Dedifferentiated amniotic fluid mesenchymal stem cell (primary cell): Measurements from ENCODE around the gene PEBP1.
"Not testable (repeated sequence)": the region's sequence is repeated elsewhere in the genome, so short reads cannot be mapped to it uniquely, and the experiment has no call there.

Experiments
- DNase-seq: peaks from one replicate; pipeline ENCODE4 v3.0.0-alpha.2; 2016; ENCODE audit errors: extremely low spot score

PEBP1 gene

DNA sequence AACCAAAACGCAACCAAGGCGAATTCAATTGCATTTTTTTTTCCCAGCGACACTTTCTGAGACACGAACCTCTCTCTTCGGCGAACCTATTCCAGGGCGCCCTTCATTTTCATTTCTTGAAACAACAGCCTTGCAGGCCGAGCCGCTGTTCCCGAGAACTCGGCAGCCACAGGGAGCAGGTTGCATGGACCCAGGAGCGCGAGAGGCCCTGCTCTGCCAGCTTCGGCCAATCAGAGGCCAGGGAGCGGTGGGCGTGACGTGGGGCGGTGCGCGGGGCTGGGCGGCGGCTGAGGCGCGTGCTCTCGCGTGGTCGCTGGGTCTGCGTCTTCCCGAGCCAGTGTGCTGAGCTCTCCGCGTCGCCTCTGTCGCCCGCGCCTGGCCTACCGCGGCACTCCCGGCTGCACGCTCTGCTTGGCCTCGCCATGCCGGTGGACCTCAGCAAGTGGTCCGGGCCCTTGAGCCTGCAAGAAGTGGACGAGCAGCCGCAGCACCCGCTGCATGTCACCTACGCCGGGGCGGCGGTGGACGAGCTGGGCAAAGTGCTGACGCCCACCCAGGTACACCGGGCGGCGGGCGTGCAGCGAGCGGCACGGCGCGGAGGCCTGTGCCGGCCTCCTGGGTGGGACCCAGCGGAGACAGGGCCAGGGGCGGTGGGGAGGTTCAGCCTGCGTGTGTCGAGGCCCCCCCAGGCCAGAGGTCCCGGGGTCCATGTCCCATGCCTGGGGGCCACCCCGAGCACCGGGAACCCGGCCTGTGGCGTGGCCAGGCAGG, at the start of gene PEBP1:
PEBP1 (plus strand) TSS at position 337 of the 771 bp plus-strand sequence; CDS start at position 423, 86 bp downstream.
- DNase-seq: peak; percentile 94

DNA sequence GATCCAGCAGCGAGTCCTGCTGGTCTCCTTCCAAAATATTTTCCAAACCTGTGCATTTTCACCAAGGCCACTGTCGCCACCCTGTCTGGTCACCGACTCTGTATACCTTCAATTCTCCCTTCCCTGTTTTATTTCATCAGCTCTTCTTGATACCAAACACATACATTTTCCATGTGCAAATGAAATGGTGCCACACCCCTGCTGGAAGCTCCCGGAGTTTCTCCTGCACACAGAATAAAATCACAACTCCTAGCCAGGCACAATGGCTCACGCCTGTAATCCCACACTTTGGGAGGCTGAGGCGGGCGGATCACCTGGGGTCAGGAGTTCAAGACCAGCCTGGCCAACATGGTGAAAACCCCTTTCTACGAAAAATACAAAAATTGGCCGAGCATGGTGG, 46.1 kb upstream of the PEBP1 start:
- DNase-seq: no peak

DNA sequence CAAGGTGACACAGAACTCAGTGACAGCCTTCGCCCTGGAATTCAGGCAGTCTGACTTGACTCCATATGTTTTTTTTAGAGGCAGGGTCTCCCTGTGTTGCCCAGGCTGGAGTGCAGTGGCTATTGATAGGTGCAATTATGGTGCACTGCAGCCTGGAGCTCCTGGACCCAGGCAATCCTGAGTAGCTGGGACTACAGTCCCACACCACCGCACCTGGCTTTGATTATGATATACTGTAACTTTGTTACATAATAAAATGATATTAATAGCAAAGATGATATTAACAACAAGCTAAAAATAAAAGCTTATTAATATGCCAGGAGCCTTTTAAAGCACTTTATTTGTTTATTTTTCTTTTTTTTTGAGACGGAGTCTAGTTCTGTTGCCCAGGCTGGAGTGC, 41.9 kb upstream of the PEBP1 start:
- DNase-seq: no peak

DNA sequence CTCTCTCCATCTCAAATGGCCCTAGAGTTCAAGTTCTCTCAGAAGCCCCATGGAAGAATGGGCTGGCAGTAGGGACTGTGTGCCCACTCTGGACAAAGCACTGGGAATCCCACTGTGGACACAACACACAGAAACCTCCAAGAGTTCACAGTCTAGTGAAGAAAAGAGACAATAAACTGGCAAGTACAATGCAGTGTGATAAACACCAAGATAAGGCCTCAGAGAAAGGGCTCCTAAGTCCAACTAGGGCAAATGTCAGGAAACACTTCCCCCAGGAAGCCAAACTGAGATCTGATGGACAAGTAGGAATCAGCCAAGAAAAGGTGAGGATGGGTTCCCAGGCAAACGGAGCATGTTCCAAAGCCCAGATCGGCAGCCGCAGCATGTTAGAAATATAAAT, 37.5 kb upstream of the PEBP1 start:
- no peak for DNase-seq

DNA sequence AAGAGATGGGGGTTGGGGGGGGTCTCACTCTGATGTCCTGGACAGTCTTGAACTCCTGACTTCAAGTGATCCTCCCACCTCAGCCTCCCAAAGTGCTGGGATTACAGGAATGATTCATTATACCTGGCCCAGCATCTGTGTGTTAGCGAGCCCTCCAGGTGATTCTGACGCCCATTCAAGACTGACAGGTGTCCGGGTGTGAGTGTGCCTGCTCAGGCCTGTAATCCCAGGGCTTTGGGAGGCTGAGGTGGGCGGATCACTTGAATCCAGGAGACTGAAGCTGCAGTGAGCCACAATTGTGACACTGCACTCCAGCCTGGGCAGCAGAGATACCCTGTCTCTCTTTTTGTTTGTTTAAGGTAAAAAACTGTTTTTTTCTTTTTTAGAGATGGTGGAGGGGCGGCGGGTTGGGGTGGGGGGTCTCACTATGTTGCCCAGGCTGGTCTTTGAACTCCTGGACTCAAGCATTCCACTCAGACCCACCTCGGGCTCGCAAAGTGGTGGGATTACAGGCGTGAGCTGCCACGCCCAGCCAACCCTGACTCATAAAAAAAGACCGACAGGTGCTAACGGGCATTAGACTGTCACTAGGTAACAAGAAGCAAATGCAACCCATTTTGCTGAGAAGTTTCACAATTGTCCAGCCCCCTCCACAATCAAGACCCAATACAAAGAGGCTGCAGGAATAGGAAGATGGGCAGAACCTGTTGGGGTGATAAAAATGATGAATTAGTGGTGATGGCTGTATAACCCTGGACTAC, 36.8 kb upstream of the PEBP1 start:
- DNase-seq: no peak

DNA sequence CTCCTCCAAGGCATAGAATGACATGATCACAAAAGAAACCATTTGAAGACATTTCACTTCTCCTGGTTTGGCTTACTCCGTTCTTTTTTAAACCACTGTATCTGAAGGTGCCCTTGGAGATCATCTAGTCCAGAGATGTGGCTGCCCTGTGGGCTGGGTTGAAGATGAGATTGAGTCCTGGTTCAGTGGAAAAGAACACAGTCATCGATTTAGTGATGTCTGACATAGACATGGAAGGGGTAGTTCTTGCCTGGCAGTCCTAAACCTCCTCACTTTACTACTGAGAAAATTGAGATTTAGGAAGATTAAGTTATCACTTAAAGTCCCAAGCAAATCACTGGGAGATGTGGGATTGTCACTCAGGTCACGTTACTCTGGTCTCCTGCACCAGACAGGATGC, 34.9 kb upstream of the PEBP1 start:
- no peak for DNase-seq

DNA sequence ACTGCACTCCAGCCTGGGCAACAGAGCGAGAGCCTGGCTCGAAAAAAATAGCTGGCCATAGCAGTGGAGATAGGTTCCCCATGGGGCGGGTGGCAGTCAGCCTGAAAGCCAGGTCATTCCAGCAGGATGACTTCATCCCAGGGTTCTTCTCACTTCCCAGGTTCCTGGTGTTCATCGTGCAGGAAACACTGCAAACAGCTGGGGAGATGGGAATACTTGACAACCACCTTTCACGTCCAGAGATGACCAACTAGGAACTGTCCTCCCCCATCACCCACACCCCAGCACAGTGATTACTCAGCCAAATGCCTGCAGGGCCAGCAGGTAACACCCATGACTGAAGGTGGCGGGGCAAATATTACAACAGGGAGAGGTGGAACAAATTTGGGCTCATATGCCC, 33.9 kb upstream of the PEBP1 start:
- no peak for DNase-seq

DNA sequence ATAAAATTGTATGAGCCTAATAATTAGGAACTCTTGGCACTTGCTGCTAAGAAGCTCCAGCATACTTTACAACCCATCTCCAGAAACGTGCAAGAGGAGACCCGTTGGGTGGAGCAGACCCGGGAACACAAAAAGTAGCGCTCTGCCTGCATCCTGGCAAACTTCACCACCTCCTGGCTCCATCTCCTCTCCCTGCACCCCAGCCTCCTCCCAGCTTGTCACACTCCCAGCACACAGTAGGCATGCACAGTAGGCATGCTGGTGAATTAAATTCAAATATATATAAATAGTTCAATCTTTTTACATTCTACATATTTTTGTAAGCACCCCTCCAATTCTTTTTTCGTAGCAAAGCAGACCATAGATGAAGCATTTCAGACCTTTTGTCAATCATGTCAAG, 33.3 kb upstream of the PEBP1 start:
- no peak for DNase-seq

DNA sequence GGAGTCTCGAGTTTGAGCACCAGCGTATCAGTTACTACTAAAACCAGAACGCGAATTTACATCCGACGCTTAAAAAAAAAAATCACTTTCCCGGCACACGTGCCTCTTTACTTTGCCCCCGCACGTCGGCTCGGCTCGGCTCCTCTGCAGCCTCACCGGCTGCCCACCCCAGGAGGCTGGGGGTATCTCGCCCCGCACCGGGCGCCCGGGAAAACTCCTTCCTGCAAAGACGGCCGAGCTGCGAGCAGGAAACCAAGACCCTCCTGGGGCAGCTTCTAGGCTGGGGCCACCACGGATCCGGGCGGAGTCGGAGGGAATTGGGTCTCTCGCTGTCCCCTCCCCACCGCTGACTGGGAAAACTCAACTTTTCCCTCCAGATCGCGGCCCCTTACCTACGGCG, 32.7 kb upstream of the PEBP1 start:
- DNase-seq: no peak

DNA sequence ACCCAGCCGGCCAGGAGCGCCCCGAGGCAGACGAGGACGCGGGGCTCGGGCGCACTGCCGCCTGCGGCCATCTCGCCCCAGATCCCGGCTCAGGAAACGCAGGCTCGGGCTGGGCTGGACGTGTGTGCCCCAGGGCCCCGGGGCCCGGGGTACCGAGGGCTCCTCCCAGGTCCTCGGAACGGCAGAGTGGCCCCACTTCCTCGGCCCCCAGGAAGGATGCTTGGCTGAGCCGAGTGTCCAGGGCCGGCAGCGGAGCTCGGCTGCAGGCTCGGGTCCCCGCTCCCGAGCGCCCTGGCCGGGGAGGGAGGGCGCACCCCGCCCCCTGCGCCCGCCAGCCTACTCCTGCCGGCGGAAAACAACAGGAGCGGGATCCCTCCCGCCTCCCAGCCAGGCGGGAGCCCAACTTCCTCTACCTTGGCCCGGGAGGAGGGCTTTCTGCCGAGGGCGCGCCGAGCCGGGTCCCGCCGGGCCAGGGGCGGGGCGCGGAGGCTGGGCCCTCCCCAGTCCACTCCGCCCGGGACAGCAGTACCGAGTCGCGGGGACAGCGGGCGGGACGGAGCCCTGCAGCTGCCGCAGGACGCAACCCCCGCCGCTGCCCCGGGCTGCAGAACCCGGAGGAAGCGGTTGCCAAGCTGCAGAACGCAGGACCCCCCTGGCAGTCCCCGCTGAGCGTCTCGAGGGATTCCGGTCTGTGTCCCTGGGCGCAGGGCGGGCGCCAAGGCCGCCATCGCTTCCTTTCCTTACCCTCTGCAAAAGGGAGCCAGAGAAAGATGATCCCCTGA, 32.1 kb upstream of the PEBP1 start, which contains the start of gene VSIG10:
VSIG10 (minus strand) TSS at position 411 of the 782 bp plus-strand sequence; CDS start at position 71, 340 bp downstream.
- peak; percentile 16 for DNase-seq

DNA sequence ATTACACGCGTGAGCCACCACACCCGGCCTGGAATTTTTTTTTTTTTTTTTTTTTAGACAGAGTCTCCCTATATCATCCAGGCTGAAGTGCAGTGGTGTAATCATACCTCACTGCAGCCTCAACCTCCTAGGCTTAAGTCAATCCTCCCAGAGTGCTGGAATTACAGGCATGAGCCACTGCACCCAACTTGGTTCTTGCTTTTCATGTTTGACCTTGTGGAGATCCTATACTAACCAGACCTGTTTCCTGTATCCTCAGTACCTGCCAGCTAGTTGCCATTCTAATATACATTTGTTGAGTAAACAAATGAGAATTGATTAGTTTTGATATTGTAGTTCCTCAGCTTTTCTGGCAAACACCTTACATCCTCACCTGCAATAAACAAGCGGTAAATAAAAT, 28.9 kb upstream of the PEBP1 start:
- DNase-seq: no peak

DNA sequence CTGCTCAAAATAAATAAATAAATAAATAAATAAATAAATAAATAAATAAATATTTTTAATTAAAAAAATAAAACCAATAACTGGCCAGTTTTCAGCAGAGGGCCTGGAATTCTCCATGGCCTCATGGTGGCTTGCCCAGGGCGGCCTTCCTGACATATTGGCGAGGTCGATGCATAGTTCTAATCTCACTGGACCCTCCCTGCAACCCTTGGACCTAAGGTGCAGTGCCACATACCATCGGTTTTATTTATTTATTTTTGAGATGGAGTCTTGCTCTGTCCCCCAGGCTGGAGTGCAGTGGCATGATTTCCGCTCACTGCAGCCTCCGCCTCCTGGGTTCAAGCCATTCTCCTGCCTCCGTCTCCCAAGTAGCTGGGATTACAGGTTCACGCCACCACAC, 28.2 kb upstream of the PEBP1 start:
- DNase-seq: no peak

DNA sequence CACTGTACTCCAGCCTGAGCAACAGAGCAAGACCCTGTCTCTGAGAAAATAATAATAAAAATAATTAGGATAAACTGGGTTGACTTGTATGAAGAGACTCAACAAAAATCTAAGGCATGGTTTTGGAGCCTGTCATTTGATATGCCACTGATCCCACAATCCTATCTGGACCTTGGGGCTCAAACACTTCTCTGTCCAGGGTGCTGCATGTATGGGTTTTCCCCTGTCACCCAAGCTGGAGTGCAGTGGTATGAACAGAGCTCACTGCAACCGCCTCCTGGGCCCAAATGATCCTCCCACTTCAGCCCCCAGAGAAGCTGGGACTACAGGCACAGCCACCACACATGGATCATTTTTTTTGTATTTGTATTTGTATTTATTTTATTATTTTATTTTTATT, 26.8 kb upstream of the PEBP1 start:
- no peak for DNase-seq

DNA sequence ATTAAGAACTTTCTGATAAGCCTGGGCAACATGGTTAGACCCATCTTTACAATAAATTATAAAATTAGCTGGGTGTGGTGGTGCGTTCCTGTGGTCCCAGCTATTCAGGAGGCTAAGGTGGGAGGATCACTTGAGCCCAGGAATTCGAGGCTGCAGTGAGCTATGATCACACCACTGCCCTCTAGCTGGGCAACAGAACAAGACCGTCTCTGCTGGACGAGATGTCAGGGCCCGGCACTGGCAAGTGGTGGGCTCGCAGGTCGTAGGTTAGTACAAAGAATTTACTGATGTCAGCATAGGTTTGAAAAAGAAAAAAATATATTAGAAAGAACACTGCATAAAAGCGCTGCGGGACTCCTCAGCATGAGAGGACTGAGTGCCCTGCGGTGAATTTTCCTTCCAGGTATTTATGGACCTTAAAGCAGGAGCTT, 16.5 kb upstream of the PEBP1 start:
- no peak for DNase-seq

DNA sequence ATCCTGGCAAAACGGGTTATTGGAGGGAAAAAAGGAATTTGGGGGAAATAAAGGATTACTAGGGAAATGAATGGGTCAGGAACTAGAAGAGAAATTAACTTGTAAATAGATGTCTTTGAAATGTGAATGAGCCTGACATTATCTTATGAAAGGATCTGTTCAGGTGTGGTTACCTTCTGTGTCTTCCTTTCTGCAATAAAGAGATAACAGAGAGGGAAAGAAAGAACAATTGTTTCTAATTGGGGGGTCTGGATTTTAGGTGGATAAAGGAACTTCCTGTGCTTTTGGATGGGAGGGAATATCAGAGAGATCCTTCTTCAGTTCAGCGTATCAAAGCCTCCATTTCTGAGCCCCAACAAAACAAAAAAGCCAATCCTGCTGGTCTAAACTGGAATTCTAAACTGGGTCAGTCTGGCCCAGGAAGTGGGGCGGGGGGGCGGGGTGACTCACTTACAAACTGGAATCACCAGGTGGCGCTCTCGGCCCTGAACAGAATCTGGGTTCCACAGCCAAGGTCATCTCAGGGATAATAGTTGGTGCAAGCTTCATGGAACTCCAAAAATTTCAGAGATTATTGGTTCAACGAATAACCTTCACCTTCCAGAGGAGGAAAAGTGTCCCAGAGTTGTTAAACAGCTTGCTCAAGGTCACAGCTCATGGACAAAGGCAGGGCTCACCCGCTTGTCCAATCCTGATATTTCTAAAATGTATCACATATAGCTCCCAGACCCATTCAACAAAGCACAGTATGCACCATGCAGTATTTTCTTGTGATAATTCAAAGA, 15.2 kb upstream of the PEBP1 start:
- peak; percentile 29 for DNase-seq

DNA sequence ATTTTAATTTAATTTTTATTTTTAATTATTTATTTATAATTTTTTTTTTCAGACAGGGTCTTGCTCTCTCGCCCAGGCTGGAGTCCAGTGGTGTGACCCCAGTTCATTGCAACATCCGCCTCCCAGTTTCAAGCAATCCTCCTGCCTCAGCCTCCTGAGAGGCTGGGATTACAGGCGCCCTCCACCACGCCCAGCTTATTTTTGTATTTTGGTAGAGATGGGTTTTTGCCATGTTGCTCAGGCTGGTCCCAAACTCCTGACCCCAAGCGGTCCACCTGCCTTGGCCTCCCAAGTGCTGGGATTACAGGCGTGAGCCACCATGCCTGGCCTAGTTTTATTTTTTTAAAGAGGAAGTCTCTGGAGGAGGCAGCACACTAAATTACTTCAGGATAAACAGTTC, 13.7 kb upstream of the PEBP1 start:
- no peak for DNase-seq

DNA sequence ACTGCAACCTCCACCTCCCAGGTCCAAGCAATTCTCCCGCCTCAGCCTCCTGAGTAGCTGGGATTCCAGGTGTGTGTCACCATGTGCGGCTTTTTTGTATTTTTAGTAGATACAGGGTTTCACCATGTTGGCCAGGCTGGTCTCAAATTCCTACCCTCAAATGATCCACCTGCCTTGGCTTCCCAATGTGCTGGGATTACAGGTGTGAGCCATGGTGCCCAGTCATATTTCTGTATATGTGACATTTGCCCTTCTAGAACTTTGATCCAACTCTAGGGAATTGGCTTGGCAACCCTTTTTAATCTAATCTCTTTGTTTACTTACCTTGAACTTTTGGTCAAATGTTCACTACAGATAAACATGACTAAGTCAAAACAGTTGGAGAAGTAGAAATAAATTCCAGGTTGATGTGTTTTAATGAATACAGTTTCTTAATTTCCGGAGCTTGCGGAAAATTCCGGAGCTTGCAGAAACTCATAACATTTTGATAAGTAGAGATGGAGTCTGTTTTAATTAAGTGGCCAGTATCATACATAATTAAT, 11.5 kb upstream of the PEBP1 start:
- DNase-seq: no peak

DNA sequence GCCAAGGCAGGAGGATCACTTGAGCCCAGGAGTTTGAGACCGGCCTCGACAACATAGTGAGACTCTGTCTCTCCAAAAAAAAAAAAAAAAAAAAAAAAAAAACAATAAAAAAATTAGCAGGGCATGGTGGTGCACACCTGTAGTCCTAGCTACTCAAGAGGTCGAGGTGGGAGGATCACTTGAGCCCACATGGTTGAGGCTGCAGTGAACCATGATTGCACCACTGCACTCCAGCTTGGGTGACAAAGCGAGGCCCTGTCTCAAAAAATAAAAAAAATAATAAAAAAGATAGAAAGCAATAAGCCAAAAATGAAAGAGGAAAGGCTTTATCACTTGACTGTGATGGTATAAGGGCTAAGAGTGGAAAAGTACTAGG, 10.2 kb upstream of the PEBP1 start:
- DNase-seq: no peak

DNA sequence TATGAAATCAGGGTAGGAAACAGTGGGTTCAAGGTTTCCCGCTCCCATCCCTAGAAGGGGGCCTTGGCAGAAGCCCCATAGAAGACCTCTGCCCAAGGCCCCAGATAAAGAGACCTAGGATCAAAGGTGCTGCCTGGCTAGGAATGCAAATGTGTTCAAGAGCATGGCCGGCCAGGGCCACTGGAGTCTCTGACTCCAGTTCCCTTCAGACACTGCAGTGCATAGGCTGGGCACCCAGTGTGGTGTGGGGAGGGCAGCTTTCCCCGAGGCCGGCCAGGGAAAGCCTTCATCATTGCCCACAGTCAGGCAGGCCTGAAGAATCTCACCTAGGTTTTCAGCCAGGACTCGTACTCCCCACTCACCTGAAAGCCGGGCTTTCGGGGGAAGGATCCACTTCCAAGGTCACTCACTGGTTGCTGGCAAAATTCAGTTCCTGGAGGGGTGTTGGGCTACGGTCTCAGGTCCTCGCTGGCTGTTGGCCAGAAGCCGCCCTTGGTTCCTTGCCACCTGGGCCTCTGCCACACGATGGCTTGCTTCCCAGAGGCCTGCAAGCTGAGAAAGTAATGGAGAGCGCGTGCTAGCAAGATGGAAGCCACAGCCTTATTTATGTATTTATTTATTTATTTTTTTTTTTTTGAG, 9.7 kb upstream of the PEBP1 start:
- DNase-seq: no peak

DNA sequence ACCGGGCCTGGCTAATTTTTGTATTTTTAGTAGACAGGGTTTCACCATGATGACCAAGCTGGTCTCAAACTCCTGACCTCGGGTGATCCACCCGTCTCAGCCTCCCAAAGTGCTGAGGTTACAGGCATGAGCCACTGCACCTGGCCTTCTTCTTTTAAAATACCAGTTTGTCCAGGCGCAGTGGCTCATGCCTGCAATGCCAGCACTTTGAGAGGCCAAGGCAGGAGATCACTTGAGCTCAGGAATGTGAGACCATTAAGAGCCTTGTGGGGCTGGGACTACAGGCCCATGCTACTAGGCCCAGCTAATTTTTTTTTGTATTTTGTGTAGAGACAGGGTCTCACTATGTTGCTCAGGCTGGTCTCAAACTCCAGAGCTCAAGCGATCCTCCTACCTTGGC, 8.1 kb upstream of the PEBP1 start:
- DNase-seq: no peak

DNA sequence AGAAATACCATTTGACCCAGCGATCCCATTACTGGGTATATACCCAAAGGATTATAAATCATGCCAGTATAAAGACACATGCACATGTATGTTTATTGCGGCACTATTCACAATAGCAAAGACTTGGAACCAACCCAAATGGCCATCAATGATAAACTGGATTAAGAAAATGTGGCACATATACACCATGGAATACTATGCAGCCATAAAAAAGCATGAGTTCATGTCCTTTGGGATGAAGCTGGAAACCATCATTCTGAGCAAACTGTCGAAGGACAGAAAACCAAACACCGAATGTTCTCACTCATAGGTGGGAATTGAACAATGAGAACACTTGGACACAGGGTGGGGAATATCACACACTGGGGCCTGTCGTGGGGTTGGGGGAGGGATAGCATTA, 6.5 kb upstream of the PEBP1 start:
- not testable (repeated sequence) for DNase-seq
